K562 (cell line): ENCODE measurements around the gene ADCY9. TPM values are rescaled to one million over a fixed set of nuclear protein-coding genes. Genes with fewer than 3 reads are reported as not detected.
A peak's percentile ranks its signal among the peaks of the same experiment; 100 is the strongest.

Experiments used
- ATAC-seq: fragments of 200-7000 bp; cut with Tn5 transposase; 3 replicates; pipeline ENCODE4 v1.9.1; 2020; ENCODE audit warnings: moderate library complexity
- BruUV-seq: library from RNA; stranded (reverse); fragments of 400-500 nt; replicated peaks from 2 replicates; lab custom pipeline; 2021; lab: Mats Ljungman, UMichigan
- CTCF ChIA-PET: fragments of 300-600 bp; formaldehyde crosslinking; extraction: SDS; loops from one replicate; lab custom pipeline; 2021; ENCODE audit warnings: low intra/inter-chr PET ratio; lab: Yijun Ruan, JAX
- POLR2A ChIA-PET: fragments of 300-600, 350-650 bp; sonication (Branson Sonifier 250); formaldehyde crosslinking; extraction: SDS; loops from one replicate; lab custom pipeline; 2021; ENCODE audit warnings: antibody characterized with exemption, inconsistent platforms; lab: Yijun Ruan, JAX
- DNase-seq, 4 experiments: peaks; one replicate each; pipeline versions ENCODE4 v3.0.0 to v3.0.0-alpha.2; 2011 to 2018; ENCODE audit warnings: low spot score in 3 of 4, mixed read lengths in 3 of 4; ENCODE audit errors: extremely low read depth in 1 of 4
- FAIRE-seq: peaks from 2 replicates; lab custom pipeline; 2011; peaks lifted over from hg19 to GRCh38; lab: Jason Lieb, UNC
- H2AFZ ChIP-seq: 2 replicates; pipeline ENCODE4 v1.6.0; 2011; ENCODE audit warnings: low read depth, low read length, control low read depth, inconsistent platforms
- H3K27ac ChIP-seq: fragments of 200-600 bp; 3 replicates; pipeline ENCODE4 v1.8.0; 2011; ENCODE audit warnings: low read depth, mild to moderate bottlenecking, control low read depth, inconsistent platforms, low read length, moderate library complexity, mixed read lengths; ENCODE audit errors: extremely low read depth
- H3K27me3 ChIP-seq, 2 experiments: fragments of 300-600 bp in 1 of 2; 2 replicates in 1 of 2; 3 replicates in 1 of 2; pipeline versions ENCODE4 v1.6.0 to v1.8.0; 2011; ENCODE audit warnings: inconsistent platforms in 2 of 2, low read length in 2 of 2, mild to moderate bottlenecking in 1 of 2, mixed read lengths in 1 of 2, moderate library complexity in 1 of 2; ENCODE audit not compliant: control insufficient read depth in 2 of 2, insufficient read depth in 2 of 2
- H3K36me3 ChIP-seq: fragments of 300-600 bp; 3 replicates; pipeline ENCODE4 v1.8.0; 2011; ENCODE audit warnings: mild to moderate bottlenecking, low read length, inconsistent platforms; ENCODE audit not compliant: control insufficient read depth, insufficient read depth
- H3K4me1 ChIP-seq, 2 experiments: fragments of 200-600 bp in 1 of 2; replicated peaks in 1 of 2; 2 replicates in 1 of 2; 3 replicates in 1 of 2; pipeline versions ENCODE4 v1.5.1 to v1.8.0; 2011; ENCODE audit warnings: inconsistent platforms in 2 of 2, low read length in 2 of 2, mild to moderate bottlenecking in 1 of 2, mixed read lengths in 1 of 2, moderate library complexity in 1 of 2; ENCODE audit not compliant: control insufficient read depth in 2 of 2, insufficient read depth in 2 of 2
- H3K4me2 ChIP-seq: 2 replicates; pipeline ENCODE4 v1.6.1; 2011; ENCODE audit warnings: low read length, control low read depth, inconsistent platforms, mixed read lengths; ENCODE audit not compliant: insufficient read depth
- H3K4me3 ChIP-seq: fragments of 200-600 bp; sonication (generic), shearing (Covaris generic); 2 replicates; pipeline ENCODE4 v1.5.1; 2016; ENCODE audit warnings: control low read depth, inconsistent platforms
- H3K79me2 ChIP-seq: fragments of 200-600 bp; 3 replicates; pipeline ENCODE4 v1.8.0; 2011; ENCODE audit warnings: low read length, inconsistent platforms; ENCODE audit not compliant: control insufficient read depth, insufficient read depth
- H3K9ac ChIP-seq, 2 experiments: 2 replicates each; pipeline versions ENCODE4 v1.6.0 to v1.6.1; 2011; ENCODE audit warnings: low read depth in 2 of 2, low read length in 2 of 2, control low read depth in 1 of 2, inconsistent platforms in 1 of 2, mild to moderate bottlenecking in 1 of 2, mixed read lengths in 1 of 2; ENCODE audit not compliant: insufficient read depth in 1 of 2
- H3K9me1 ChIP-seq: one replicate; pipeline ENCODE4 v1.6.0; 2011; ENCODE audit warnings: inconsistent platforms, mild to moderate bottlenecking, low read length, moderate library complexity; ENCODE audit not compliant: control insufficient read depth, insufficient read depth
- H3K9me3 ChIP-seq: replicated peaks from 2 replicates; pipeline ENCODE4 v1.5.1; 2011; ENCODE audit warnings: low read depth, low read length, inconsistent platforms; ENCODE audit not compliant: control insufficient read depth, insufficient read depth
- H4K20me1 ChIP-seq: replicated peaks from 2 replicates; pipeline ENCODE4 v1.6.1; 2011; ENCODE audit warnings: low read length, inconsistent platforms, mixed read lengths; ENCODE audit not compliant: control insufficient read depth, insufficient read depth
- ATF7 ChIP-seq: fragments of 450-650 bp; IDR thresholded peaks from 2 replicates; pipeline ENCODE4 v1.7.1; 2014; ENCODE audit warnings: mild to moderate bottlenecking, moderate library complexity
- BRD4 ChIP-seq: fragments of 200-600 bp; sonication (generic); IDR thresholded peaks from 2 replicates; pipeline ENCODE4 v1.6.1; 2017; ENCODE audit warnings: inconsistent platforms
- BRF1 ChIP-seq: IDR thresholded peaks from 3 replicates; pipeline ENCODE4 v1.6.1; 2011; ENCODE audit warnings: borderline replicate concordance, mild to moderate bottlenecking; ENCODE audit not compliant: insufficient read length; ENCODE audit errors: extremely low read depth
- CHD4 ChIP-seq: fragments of 200-600 bp; sonication (generic); IDR thresholded peaks from 3 replicates; pipeline ENCODE4 v1.6.1; 2012; ENCODE audit warnings: low read depth, mild to moderate bottlenecking, mixed read lengths, low read length, inconsistent platforms; ENCODE audit not compliant: insufficient read depth, insufficient replicate concordance, poor library complexity, severe bottlenecking
- FOXA1 ChIP-seq: fragments of 450-650 bp; IDR thresholded peaks from 2 replicates; pipeline ENCODE4 v1.6.1; 2016; ENCODE audit warnings: mild to moderate bottlenecking, borderline replicate concordance
- HES1 ChIP-seq: fragments of 450-650 bp; IDR thresholded peaks from 2 replicates; pipeline ENCODE4 v1.6.1; 2016; ENCODE audit warnings: low read depth, mild to moderate bottlenecking, moderate library complexity
- HMBOX1 ChIP-seq: sonication (generic); IDR thresholded peaks from 2 replicates; pipeline ENCODE4 v1.6.1; 2016
- MCM3 ChIP-seq: fragments of 450-650 bp; IDR thresholded peaks from 2 replicates; pipeline ENCODE4 v1.6.1; 2016
- RBFOX2 ChIP-seq: fragments of 200-400 bp; formaldehyde crosslinking; IDR thresholded peaks from 2 replicates; pipeline ENCODE4 v1.6.1; 2017; ENCODE audit warnings: low read depth, mild to moderate bottlenecking, low read length, moderate library complexity
- RFX1 ChIP-seq: fragments of 450-650 bp; IDR thresholded peaks from 2 replicates; pipeline ENCODE4 v1.6.1; 2016; ENCODE audit warnings: mild to moderate bottlenecking, moderate library complexity
- SP2 ChIP-seq: IDR thresholded peaks from 2 replicates; pipeline ENCODE4 v1.6.1; 2011; ENCODE audit warnings: mild to moderate bottlenecking, low read depth, low read length, moderate library complexity; ENCODE audit not compliant: poor library complexity, severe bottlenecking; ENCODE audit errors: extremely low read depth
- STAT6 ChIP-seq: sonication (generic); formaldehyde crosslinking; IDR thresholded peaks from 2 replicates; pipeline ENCODE4 v1.8.1; 2023; ENCODE audit warnings: mild to moderate bottlenecking, missing genetic modification reagents
- TCF7L2 ChIP-seq: fragments of 150-350 bp; IDR thresholded peaks from 2 replicates; pipeline ENCODE4 v1.6.1; 2016; ENCODE audit warnings: low read depth, mild to moderate bottlenecking, low read length, moderate library complexity
- ZBTB34 ChIP-seq: fragments of 250-450 bp; sonication (Bioruptor Pico); IDR thresholded peaks from 2 replicates; pipeline ENCODE4 v1.8.0; 2021; ENCODE audit warnings: mild to moderate bottlenecking, moderate library complexity
- ZBTB43 ChIP-seq: sonication (generic); formaldehyde crosslinking; IDR thresholded peaks from 2 replicates; pipeline ENCODE4 v1.8.0; 2023; ENCODE audit warnings: mild to moderate bottlenecking, missing genetic modification reagents
- ZNF217 ChIP-seq: sonication (generic); formaldehyde crosslinking; IDR thresholded peaks from 2 replicates; pipeline ENCODE4 v1.8.0; 2022; ENCODE audit warnings: mild to moderate bottlenecking, missing genetic modification reagents
- ZNF695 ChIP-seq: fragments of 450-650 bp; formaldehyde crosslinking; IDR thresholded peaks from 2 replicates; pipeline ENCODE4 v1.4.0; 2020; ENCODE audit warnings: mild to moderate bottlenecking, moderate library complexity
- WGBS: fragments of 100-300 bp; shearing (Covaris generic); methylation state at CpG from one replicate; pipeline ENCODE4 v1.1.6; 2016; ENCODE audit warnings: low coverage, mixed read lengths; ENCODE audit not compliant: insufficient coverage; ENCODE audit errors: missing lambda C conversion rate; 5-methylcytosine and 5-hydroxymethylcytosine counted together
- in situ Hi-C: fragments of 300-500 bp; cut with MboI; formaldehyde crosslinking; loops from 4 replicates; pipeline ENCODE4 v1.15.0; 2018; ENCODE audit warnings: inconsistent platforms, mixed read lengths
- intact Hi-C: fragments of 100-400 bp; cut with micrococcal nuclease; formaldehyde crosslinking; loops from 2 replicates; pipeline ENCODE4 v1.14.2; 2022
- polyA plus RNA-seq, 8 experiments: library from polyadenylated mRNA; depleted of rRNA in 4 of 8; stranded (reverse) in 5 of 8; unstranded in 3 of 8; fragments of >200 nt; fragmentation: Nextera tagmentation in 2 of 8; fragmentation: Illumina TruSeq in 1 of 8; extraction: Ambion mirVana in 2 of 8; extraction: Trizol in 1 of 8; gene quantifications; 2 replicates each; pipeline versions ENCODE4 v1.2.1 to v1.2.3, GENCODE V29; 2011 to 2014; ENCODE audit warnings: inconsistent platforms in 1 of 8, missing spikeins in 1 of 8
- total RNA-seq, 7 experiments: library from RNA; depleted of rRNA in 6 of 7; stranded (reverse); fragments of >200 nt in 6 of 7; fragmentation: Illumina TruSeq in 2 of 7; extraction: Trizol in 2 of 7; gene quantifications; 2 replicates each; pipeline versions ENCODE4 v1.2.1 to v1.2.3, GENCODE V29; 2011 to 2021; ENCODE audit warnings: low replicate concordance in 1 of 7

ADCY9 gene
- total and polyA plus RNA-seq, 9 of the 15 experiments (the other 6 are each of a cell fraction or from before 2014, with no cell fraction given): 0.03 to 0.29 (median 0.17) TPM

GRCh38 chr16:3938471-3938842 is 177.8 kb downstream of the ADCY9 start:
- in situ Hi-C loops (no loop called here), intact Hi-C loops (no loop called here)
- H3K36me3 ChIP-seq: no peaks in the 10 kb centered on the region
- H4K20me1 ChIP-seq: no peaks in the 10 kb centered on the region
- no peak overlapping the region for H3K4me3 ChIP-seq
- ChIA-PET CTCF (interaction anchor here (0.6 kb wide), 1 partner anchor 43 kb away, joined by 4 read pairs; no protein-coding TSS in a partner anchor), POLR2A (interaction anchor here (1.0 kb wide), 1 partner anchor 10 kb away, joined by 4 read pairs; no protein-coding TSS in a partner anchor)
- no peak overlapping the region for H3K9ac ChIP-seq
- no TSS peak for BruUV-seq
- no peak overlapping the region for H3K4me2 ChIP-seq
- 54% methylated on average over 17 of the region's 19 CpGs for WGBS
- ATAC-seq (peak; percentile 21; the same call in 2 of the 3 replicates), FAIRE-seq (no peak), DNase-seq (no peak)
- H3K27me3 ChIP-seq: peaks cover 13 to 41% of the 10 kb centered on the region in 2 experiments; a peak in 4 of 5 replicates
- H3K9me3 ChIP-seq: no peaks in the 10 kb centered on the region
- H3K79me2 ChIP-seq: no peaks in the 10 kb centered on the region
- no peaks in the 10 kb centered on the region for H3K9me1 ChIP-seq
- peaks cover 0 to 8% of the 10 kb centered on the region in 2 experiments; a peak in 2 of 5 replicates for H3K4me1 ChIP-seq
- H3K27ac ChIP-seq: no peak overlapping the region
- no peak overlapping the region for H2AFZ ChIP-seq
- TF ChIP-seq BRF1: no peak
- no peak for TF ChIP-seq CHD4
- TF ChIP-seq ZBTB34 (CRISPR knock-in tag): no peak
- no peak for TF ChIP-seq ZBTB43 (CRISPR knock-in tag)
- TF ChIP-seq MCM3: no peak
- TF ChIP-seq HMBOX1: no peak
- TF ChIP-seq RBFOX2: no peak
- no peak for TF ChIP-seq ATF7
- TF ChIP-seq RFX1: no peak
- no peak for TF ChIP-seq FOXA1
- no peak for TF ChIP-seq ZNF695 (CRISPR knock-in tag)
- no peak for TF ChIP-seq STAT6 (CRISPR knock-in tag)
- TF ChIP-seq SP2: no peak
- TF ChIP-seq ZNF217 (CRISPR knock-in tag): no peak
- TF ChIP-seq HES1: no peak
- TF ChIP-seq BRD4: no peak
- no peak for TF ChIP-seq TCF7L2
